Calu3 (cell line): ENCODE results near the gene SVEP1. TPM values are rescaled to one million over a fixed set of nuclear protein-coding genes. Genes with fewer than 3 reads are reported as not detected.

ENCODE experiments used
- BruUV-seq: library from RNA; stranded (reverse); fragments of 400-500 nt; replicated peaks from 2 replicates; lab custom pipeline; 2021; lab: Mats Ljungman, UMichigan
- CTCF ChIA-PET: fragments of 300-600 bp; sonication (Branson Sonifier 250); formaldehyde crosslinking; loops from one replicate; lab custom pipeline; 2022; ENCODE audit warnings: antibody characterized with exemption; lab: Charles Lee
- DNase-seq: peaks from one replicate; pipeline ENCODE4 v3.0.0; 2022
- H3K27ac Mint-ChIP-seq: one replicate; pipeline ENCODE4 v1.8.0; 2022; ENCODE audit warnings: mixed read lengths; ENCODE audit not compliant: unreplicated experiment
- H3K27me3 Mint-ChIP-seq: one replicate; pipeline ENCODE4 v1.8.0; 2022; ENCODE audit warnings: mixed read lengths; ENCODE audit not compliant: unreplicated experiment
- H3K36me3 Mint-ChIP-seq: one replicate; pipeline ENCODE4 v1.8.0; 2022; ENCODE audit warnings: mild to moderate bottlenecking, moderate library complexity, mixed read lengths; ENCODE audit not compliant: insufficient read depth, unreplicated experiment
- H3K4me1 Mint-ChIP-seq: one replicate; pipeline ENCODE4 v1.8.0; 2022; ENCODE audit warnings: mild to moderate bottlenecking, low read depth, mixed read lengths; ENCODE audit not compliant: unreplicated experiment
- H3K4me3 Mint-ChIP-seq: one replicate; pipeline ENCODE4 v1.8.0; 2022; ENCODE audit warnings: mild to moderate bottlenecking, low read depth, moderate library complexity, mixed read lengths; ENCODE audit not compliant: unreplicated experiment
- H3K9me3 Mint-ChIP-seq: one replicate; pipeline ENCODE4 v1.8.0; 2022; ENCODE audit warnings: low read depth, mixed read lengths; ENCODE audit not compliant: unreplicated experiment
- intact Hi-C: fragments of 100-400 bp; cut with micrococcal nuclease; formaldehyde crosslinking; loops from one replicate; pipeline ENCODE4 v1.10.0; 2022; ENCODE audit not compliant: unreplicated experiment
- total RNA-seq: library from RNA; stranded (reverse); gene quantifications from 2 replicates; pipeline ENCODE4 v1.2.3, GENCODE V29; 2022
- TF ChIP-seq, protein P1 (sequence below): fragments of 200-600 bp; IDR thresholded peaks from one replicate; pipeline ENCODE4 v1.8.0; 2022; ENCODE audit warnings: antibody characterized with exemption; ENCODE audit not compliant: unreplicated experiment

SVEP1 gene
- total RNA-seq, 1 experiment from 2014 or later: 0.35 TPM

GRCh38 chr9:110338143-110338542 lies 241.4 kb downstream of the SVEP1 start:
- Mint-ChIP-seq H3K27ac (no peak overlapping the region), H3K9me3 (no peaks in the 10 kb centered on the region), H3K27me3 (no peaks in the 10 kb centered on the region), H3K36me3 (no peaks in the 10 kb centered on the region), H3K4me1 (no peaks in the 10 kb centered on the region), H3K4me3 (no peak overlapping the region)
- TF ChIP-seq, protein P1, sequence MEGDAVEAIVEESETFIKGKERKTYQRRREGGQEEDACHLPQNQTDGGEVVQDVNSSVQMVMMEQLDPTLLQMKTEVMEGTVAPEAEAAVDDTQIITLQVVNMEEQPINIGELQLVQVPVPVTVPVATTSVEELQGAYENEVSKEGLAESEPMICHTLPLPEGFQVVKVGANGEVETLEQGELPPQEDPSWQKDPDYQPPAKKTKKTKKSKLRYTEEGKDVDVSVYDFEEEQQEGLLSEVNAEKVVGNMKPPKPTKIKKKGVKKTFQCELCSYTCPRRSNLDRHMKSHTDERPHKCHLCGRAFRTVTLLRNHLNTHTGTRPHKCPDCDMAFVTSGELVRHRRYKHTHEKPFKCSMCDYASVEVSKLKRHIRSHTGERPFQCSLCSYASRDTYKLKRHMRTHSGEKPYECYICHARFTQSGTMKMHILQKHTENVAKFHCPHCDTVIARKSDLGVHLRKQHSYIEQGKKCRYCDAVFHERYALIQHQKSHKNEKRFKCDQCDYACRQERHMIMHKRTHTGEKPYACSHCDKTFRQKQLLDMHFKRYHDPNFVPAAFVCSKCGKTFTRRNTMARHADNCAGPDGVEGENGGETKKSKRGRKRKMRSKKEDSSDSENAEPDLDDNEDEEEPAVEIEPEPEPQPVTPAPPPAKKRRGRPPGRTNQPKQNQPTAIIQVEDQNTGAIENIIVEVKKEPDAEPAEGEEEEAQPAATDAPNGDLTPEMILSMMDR: no peak
- no peak for DNase-seq
- intact Hi-C loops: no loop called here
- no TSS peak for BruUV-seq
- CTCF ChIA-PET: no interaction called here

DNA sequence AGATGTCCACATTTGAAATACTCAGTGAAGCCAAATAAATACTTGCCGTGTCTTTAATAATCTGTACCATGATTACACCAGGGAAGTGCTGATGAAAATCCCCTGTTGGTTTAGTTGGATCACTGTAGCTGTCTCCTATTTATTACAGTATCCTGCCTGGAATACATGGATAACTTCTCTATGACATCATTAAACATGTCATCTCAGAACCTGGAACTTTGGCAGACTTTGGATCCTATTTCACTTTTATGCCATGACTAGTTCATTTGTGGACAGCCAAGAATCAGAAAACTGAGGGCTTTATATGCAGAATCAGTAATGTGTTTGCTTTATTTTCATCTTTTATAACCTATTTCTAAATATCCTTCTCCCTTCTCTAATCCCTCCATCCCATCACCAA lies 241.8 kb downstream of the SVEP1 start, which contains the start of gene TXNDC8:
Gene TXNDC8, minus strand, starts transcription at position 137 of the 400 bp plus-strand sequence.
- Mint-ChIP-seq H3K27me3 (no peaks in the 10 kb centered on the region), H3K36me3 (no peaks in the 10 kb centered on the region), H3K27ac (no peak within 1 kb of the TSS), H3K9me3 (no peaks in the 10 kb centered on the region), H3K4me3 (no peak within 1 kb of the TSS), H3K4me1 (no peaks in the 10 kb centered on the region)
- CTCF ChIA-PET: no interaction called here
- intact Hi-C loops: no loop called here
- TF ChIP-seq, protein P1: no peak
- DNase-seq: no peak
- BruUV-seq: no TSS peak

DNA sequence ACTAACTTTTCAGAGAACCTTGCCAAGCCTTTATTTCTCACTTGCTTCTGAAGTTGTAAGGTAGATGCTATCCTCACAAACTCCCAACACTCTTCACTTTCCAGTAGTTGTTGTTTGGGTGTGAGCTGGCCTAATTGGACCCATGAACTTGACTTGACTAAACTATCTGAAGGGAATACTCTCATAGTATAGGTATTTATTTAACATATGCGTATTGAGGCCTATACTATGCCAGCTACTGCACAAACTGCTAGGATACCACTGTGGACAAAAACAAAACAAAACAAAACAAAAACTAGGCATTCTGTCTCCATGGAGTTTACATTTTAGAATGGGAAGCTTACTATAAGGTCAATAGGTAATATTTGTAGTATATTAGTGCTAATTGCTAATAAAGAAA lies 243.2 kb downstream of the SVEP1 start:
- H3K36me3 Mint-ChIP-seq: no peaks in the 10 kb centered on the region
- BruUV-seq: no TSS peak
- intact Hi-C loops: no loop called here
- TF ChIP-seq, protein P1: no peak
- H3K9me3 Mint-ChIP-seq: no peaks in the 10 kb centered on the region
- no peak overlapping the region for H3K27ac Mint-ChIP-seq
- DNase-seq: no peak
- no peak overlapping the region for H3K4me3 Mint-ChIP-seq
- CTCF ChIA-PET: no interaction called here
- no peaks in the 10 kb centered on the region for H3K27me3 Mint-ChIP-seq
- H3K4me1 Mint-ChIP-seq: no peaks in the 10 kb centered on the region

DNA sequence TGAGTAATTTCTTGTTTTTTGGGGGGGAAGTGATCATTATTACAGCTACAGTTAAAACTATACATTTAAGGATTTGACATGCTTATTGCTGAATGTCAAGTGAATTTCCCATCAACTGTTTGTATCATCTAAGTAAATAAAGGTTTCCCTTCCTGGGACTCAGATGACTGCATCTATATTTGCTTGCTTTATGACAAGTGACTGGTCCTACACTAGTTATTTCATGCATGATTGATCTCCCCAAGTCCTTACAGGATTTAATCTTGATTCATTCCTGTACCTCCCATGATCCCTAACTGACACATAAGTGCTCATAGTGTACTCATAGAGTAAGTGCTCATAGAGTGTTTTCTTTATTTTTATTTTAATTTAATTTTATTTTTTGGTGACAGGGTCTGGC lies 244.7 kb downstream of the SVEP1 start:
- H3K4me1 Mint-ChIP-seq: no peaks in the 10 kb centered on the region
- H3K4me3 Mint-ChIP-seq: no peak overlapping the region
- H3K9me3 Mint-ChIP-seq: no peaks in the 10 kb centered on the region
- DNase-seq: no peak
- TF ChIP-seq, protein P1: no peak
- no peaks in the 10 kb centered on the region for H3K36me3 Mint-ChIP-seq
- H3K27me3 Mint-ChIP-seq: no peaks in the 10 kb centered on the region
- CTCF ChIA-PET: no interaction called here
- intact Hi-C loops: no loop called here
- H3K27ac Mint-ChIP-seq: no peak overlapping the region
- no TSS peak for BruUV-seq
